GM12878 (cell line): ENCODE measurements around the gene KIAA1217. TPM values are rescaled to one million over a fixed set of nuclear protein-coding genes. Genes with fewer than 3 reads are reported as not detected.
A peak's percentile ranks its signal among the peaks of the same experiment; 100 is the strongest.

Experiments used
- ATF3 ChIP-seq: IDR thresholded peaks from 2 replicates; pipeline ENCODE4 v1.6.1; 2011; ENCODE audit warnings: low read depth, mild to moderate bottlenecking, low read length, moderate library complexity, borderline replicate concordance; ENCODE audit errors: extremely low read depth
- CBX3 ChIP-seq: fragments of 200-600 bp; sonication (generic); IDR thresholded peaks from 2 replicates; pipeline ENCODE4 v1.6.1; 2016; ENCODE audit warnings: low read depth, borderline replicate concordance
- CEBPZ ChIP-seq: fragments of 150-350 bp; IDR thresholded peaks from 2 replicates; pipeline ENCODE4 v1.6.1; 2016; ENCODE audit warnings: low read depth, low read length
- CREM ChIP-seq: IDR thresholded peaks from 2 replicates; pipeline ENCODE4 v1.6.1; 2014; ENCODE audit warnings: antibody characterized with exemption, low read depth
- EGR1 ChIP-seq, 2 experiments: IDR thresholded peaks; 1 replicate in 1 of 2; 2 replicates in 1 of 2; pipeline ENCODE4 v1.6.1; 2011 to 2012; ENCODE audit warnings: low read depth in 2 of 2, low read length in 2 of 2, borderline replicate concordance in 1 of 2, mild to moderate bottlenecking in 1 of 2, moderate library complexity in 1 of 2
- HDAC2 ChIP-seq: fragments of 200-600 bp; sonication (generic); IDR thresholded peaks from 2 replicates; pipeline ENCODE4 v1.6.1; 2017
- KLF5 ChIP-seq: fragments of 450-650 bp; IDR thresholded peaks from 2 replicates; pipeline ENCODE4 v1.6.1; 2014; ENCODE audit warnings: mild to moderate bottlenecking; ENCODE audit not compliant: partially characterized antibody
- MYC ChIP-seq: IDR thresholded peaks from 2 replicates; pipeline ENCODE4 v1.6.1; 2011; ENCODE audit warnings: mild to moderate bottlenecking, low read length, moderate library complexity, inconsistent platforms; ENCODE audit not compliant: insufficient read depth, insufficient replicate concordance, insufficient read length, severe bottlenecking
- RELB ChIP-seq: fragments of 450-650 bp; IDR thresholded peaks from 2 replicates; pipeline ENCODE4 v1.6.1; 2017; ENCODE audit warnings: low read depth, mild to moderate bottlenecking, moderate library complexity
- RFX5 ChIP-seq: IDR thresholded peaks from 2 replicates; pipeline ENCODE4 v1.6.1; 2011; ENCODE audit warnings: low read depth, low read length, improper control_type of control experiment
- RUNX3 ChIP-seq: IDR thresholded peaks from 2 replicates; pipeline ENCODE4 v1.6.1; 2012; ENCODE audit warnings: low read length, inconsistent platforms
- SMAD1 ChIP-seq: fragments of 450-650 bp; IDR thresholded peaks from 2 replicates; pipeline ENCODE4 v1.6.1; 2018; ENCODE audit warnings: mild to moderate bottlenecking, low read depth; ENCODE audit not compliant: partially characterized antibody
- SP1 ChIP-seq: IDR thresholded peaks from one replicate; pipeline ENCODE4 v1.6.1; 2011; ENCODE audit warnings: low read depth, low read length
- SUZ12 ChIP-seq: fragments of 200-600 bp; sonication (generic); IDR thresholded peaks from one replicate; pipeline ENCODE4 v1.6.1; 2018; ENCODE audit warnings: antibody characterized with exemption, mild to moderate bottlenecking; ENCODE audit not compliant: unreplicated experiment
- TARDBP ChIP-seq: IDR thresholded peaks from 2 replicates; pipeline ENCODE4 v1.6.1; 2016; ENCODE audit warnings: borderline replicate concordance
- USF1 ChIP-seq: IDR thresholded peaks from 2 replicates; pipeline ENCODE4 v1.6.1; 2011; ENCODE audit warnings: borderline replicate concordance, low read depth, mild to moderate bottlenecking, moderate library complexity, mixed read lengths, low read length; ENCODE audit not compliant: insufficient read depth; ENCODE audit errors: extremely low read length
- USF2 ChIP-seq: IDR thresholded peaks from 2 replicates; pipeline ENCODE4 v1.6.1; 2011; ENCODE audit warnings: low read depth, low read length, improper control_type of control experiment, borderline replicate concordance
- ZBTB4 ChIP-seq: fragments of 450-650 bp; formaldehyde crosslinking; IDR thresholded peaks from 2 replicates; pipeline ENCODE4 v1.4.0; 2022; ENCODE audit warnings: mild to moderate bottlenecking, moderate library complexity
- polyA plus RNA-seq, 11 experiments: library from polyadenylated mRNA; depleted of rRNA in 4 of 11; unstranded in 6 of 11; stranded (reverse) in 5 of 11; fragments of >200 nt; fragmentation: Nextera tagmentation in 4 of 11; fragmentation: Illumina TruSeq in 1 of 11; extraction: Ambion mirVana in 4 of 11; extraction: Trizol in 1 of 11; gene quantifications; 1 replicate in 1 of 11; 2 replicates in 10 of 11; pipeline versions ENCODE4 v1.2.1 to v1.2.3, GENCODE V29; 2011 to 2016; ENCODE audit warnings: inconsistent platforms in 2 of 11, missing spikeins in 2 of 11, low read depth in 1 of 11
- total RNA-seq, 4 experiments: library from RNA; depleted of rRNA in 3 of 4; stranded (reverse); fragments of >200 nt in 3 of 4; fragmentation: Illumina TruSeq in 1 of 4; extraction: Trizol in 1 of 4; gene quantifications; 2 replicates each; pipeline versions ENCODE4 v1.2.1 to v1.2.3, GENCODE V29; 2013 to 2021

The KIAA1217 gene
- total and polyA plus RNA-seq, 10 of the 15 experiments (the other 5 are each of a cell fraction or from before 2014, with no cell fraction given) = 0.57 to 3.8 (median 2.1) TPM

GRCh38 chr10:24209946-24210491, 1.1 kb downstream of the KIAA1217 start (continued):
- TF ChIP-seq SP1 = peak; percentile 15
- TF ChIP-seq CEBPZ = no peak
- TF ChIP-seq MYC = no peak
- TF ChIP-seq SMAD1 = no peak
- TF ChIP-seq HDAC2 = no peak
- TF ChIP-seq RFX5 = peak; percentile 77
- no peak for TF ChIP-seq TARDBP
- no peak for TF ChIP-seq SUZ12
- no peak for TF ChIP-seq USF2
- no peak for TF ChIP-seq ATF3
- TF ChIP-seq ZBTB4 (CRISPR knock-in tag) = no peak
- TF ChIP-seq CBX3 = no peak
- no peak for TF ChIP-seq KLF5
- peak; percentile 33; the same call in 1 of the 2 replicates for TF ChIP-seq RUNX3
- peak; percentile 40; the same call in 1 of the 2 replicates for TF ChIP-seq CREM
- peak; percentile 54; the same call in 1 of the 2 replicates for TF ChIP-seq RELB
- no peak for TF ChIP-seq USF1
- peak in 1 of 2 experiments; percentile 89; a peak in 2 of 3 replicates for TF ChIP-seq EGR1 (IDR thresholded peaks at IDR 0.05; ENCODE audit: borderline replicate concordance in 1 of 2, low read depth in 2 of 2, low read length in 2 of 2)
